GM12873 (cell line): Measurements from ENCODE around the gene B4GALT2.

Experiments
- CTCF ChIP-seq: IDR thresholded peaks from 2 replicates; pipeline ENCODE4 v1.5.1; 2012; ENCODE audit warnings: low read depth, mild to moderate bottlenecking, moderate library complexity, low read length, control low read depth; ENCODE audit not compliant: insufficient read depth; ENCODE audit errors: missing control alignments

Gene B4GALT2

GRCh38 chr1:43979261-43979527, 184 bp downstream of the B4GALT2 start:
- TF ChIP-seq CTCF: no peak

- no peak for TF ChIP-seq CTCF
These were observed 681 bp downstream of the B4GALT2 start for GRCh38 chr1:43979528-43980254.

DNA sequence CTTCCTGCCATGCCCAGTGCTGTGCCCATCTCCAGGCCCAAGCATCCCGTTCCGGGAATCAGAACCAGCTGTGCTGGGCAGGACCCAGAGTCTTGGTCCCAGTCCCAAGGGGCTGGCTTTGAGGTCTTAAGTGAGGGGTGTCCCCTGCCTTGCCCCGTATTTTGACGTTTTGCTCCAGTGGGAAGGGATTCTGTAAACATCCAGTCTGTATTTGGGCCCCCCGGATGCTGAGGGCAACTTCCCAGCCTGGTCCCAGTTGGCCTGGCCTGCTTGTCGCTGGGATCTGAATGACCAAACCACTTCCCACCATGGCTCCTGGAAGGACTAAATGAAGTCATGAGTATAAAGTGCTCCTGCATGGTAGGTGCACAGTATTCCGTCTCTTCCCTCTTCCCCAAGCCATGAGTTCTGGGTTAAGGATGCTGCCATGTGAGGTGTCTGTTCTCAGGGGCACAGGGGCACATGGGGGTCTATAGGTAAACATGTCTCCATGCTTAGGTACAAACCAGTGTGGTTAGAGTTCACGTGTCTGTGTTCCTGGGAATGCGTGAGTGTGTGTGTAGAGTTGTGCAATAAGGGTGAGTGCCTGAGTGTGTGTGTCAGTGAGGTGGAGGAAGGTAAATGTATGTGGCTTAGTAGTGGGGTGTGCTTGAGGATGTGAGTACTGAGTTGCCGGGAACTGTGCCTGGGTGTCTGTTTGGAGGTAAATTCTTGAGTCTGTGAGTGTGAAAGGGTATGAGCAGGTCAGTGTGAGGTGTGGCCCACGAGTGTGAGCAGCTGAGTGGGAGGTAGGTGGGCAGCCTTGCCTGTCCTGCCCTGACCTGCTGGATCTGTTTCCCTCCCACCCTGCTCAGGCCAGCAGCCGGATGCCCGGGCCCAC, 1.5 kb downstream of the B4GALT2 start:
- no peak for TF ChIP-seq CTCF

DNA sequence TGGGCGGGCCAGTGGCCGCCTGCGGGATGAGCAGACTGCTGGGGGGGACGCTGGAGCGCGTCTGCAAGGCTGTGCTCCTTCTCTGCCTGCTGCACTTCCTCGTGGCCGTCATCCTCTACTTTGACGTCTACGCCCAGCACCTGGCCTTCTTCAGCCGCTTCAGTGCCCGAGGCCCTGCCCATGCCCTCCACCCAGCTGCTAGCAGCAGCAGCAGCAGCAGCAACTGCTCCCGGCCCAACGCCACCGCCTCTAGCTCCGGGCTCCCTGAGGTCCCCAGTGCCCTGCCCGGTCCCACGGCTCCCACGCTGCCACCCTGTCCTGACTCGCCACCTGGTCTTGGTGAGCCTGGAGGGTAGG, 2.1 kb downstream of the B4GALT2 start:
- no peak for TF ChIP-seq CTCF

DNA sequence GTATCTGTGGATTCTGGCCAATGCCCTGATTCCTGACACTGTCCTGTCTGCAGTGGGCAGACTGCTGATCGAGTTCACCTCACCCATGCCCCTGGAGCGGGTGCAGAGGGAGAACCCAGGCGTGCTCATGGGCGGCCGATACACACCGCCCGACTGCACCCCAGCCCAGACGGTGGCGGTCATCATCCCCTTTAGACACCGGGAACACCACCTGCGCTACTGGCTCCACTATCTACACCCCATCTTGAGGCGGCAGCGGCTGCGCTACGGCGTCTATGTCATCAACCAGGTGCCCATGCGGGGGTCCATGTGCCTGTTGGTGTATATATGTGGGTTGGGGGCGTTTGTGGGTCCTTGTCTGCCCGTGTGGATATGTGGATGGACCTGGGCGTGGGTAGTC, 2.6 kb downstream of the B4GALT2 start:
- TF ChIP-seq CTCF: no peak

GRCh38 chr1:43982241-43982640, 3.2 kb downstream of the B4GALT2 start:
- TF ChIP-seq CTCF: no peak

DNA sequence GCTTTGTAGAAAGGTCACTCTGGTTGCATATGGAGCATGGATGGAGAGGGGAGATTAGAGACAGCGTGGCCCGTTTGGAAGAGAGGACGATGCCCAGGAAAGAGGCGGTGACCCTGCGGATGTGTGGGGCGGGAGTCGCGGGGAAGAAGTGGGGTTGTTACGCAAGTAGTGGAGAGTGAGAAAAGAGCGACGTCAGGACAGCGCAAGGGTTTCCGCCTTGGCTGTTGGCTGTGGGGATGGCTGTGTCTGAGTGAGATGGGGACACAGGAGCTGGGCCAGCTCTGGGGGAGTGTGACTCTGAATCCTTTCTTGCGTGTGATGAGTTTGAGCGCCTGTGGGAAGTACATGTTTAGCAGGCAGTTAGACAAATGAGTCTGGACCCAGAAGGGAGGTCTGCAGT, 3.8 kb downstream of the B4GALT2 start:
- TF ChIP-seq CTCF: no peak
